Thyroid gland (tissue), 4 donors: ENCODE results near the gene SVIL. TPM values are rescaled to one million over a fixed set of nuclear protein-coding genes. Genes with fewer than 3 reads are reported as not detected.
"Not testable (repeated sequence)": the region's sequence is repeated elsewhere in the genome, so short reads cannot be mapped to it uniquely, and the experiment has no call there.

Source experiments
- DNase-seq, 2 donors: peaks; one replicate each; pipeline ENCODE4 v3.0.0-alpha.2; 2019
- H3K27ac ChIP-seq, 3 donors: fragments of 200-600 bp; sonication (generic); 1 replicate in 2 of 3; 2 replicates in 1 of 3; pipeline ENCODE4 v1.5.1; 2016 to 2019; ENCODE audit warnings: mild to moderate bottlenecking in 1 of 3, moderate library complexity in 1 of 3
- H3K27me3 ChIP-seq: fragments of 200-600 bp; sonication (generic); one replicate; pipeline ENCODE4 v1.5.1; 2019
- H3K36me3 ChIP-seq, 2 donors: fragments of 200-600 bp; sonication (generic); one replicate each; pipeline ENCODE4 v1.5.1; 2016 to 2019
- H3K4me1 ChIP-seq, 2 donors: fragments of 200-600 bp; sonication (generic); one replicate each; pipeline ENCODE4 v1.5.1; 2017 to 2019
- H3K4me3 ChIP-seq, 3 donors: fragments of 200-600 bp; sonication (generic); replicated peaks in 1 of 3; 1 replicate in 2 of 3; 2 replicates in 1 of 3; pipeline ENCODE4 v1.5.1; 2016; ENCODE audit warnings: mild to moderate bottlenecking in 1 of 3
- H3K9me3 ChIP-seq: fragments of 200-600 bp; sonication (generic); one replicate; pipeline ENCODE4 v1.5.1; 2017
- CTCF ChIP-seq, 6 experiments: fragments of 200-600 bp in 3 of 6; fragments of 450-650 bp in 3 of 6; sonication (generic) in 3 of 6; IDR thresholded peaks; one replicate each; pipeline ENCODE4 v1.5.1; 2016 to 2019; ENCODE audit warnings: antibody characterized with exemption in 6 of 6, mild to moderate bottlenecking in 2 of 6, inconsistent platforms in 1 of 6, moderate library complexity in 1 of 6
- POLR2A ChIP-seq, 2 donors: fragments of 450-650 bp; IDR thresholded peaks; one replicate each; pipeline ENCODE4 v1.6.1; 2017; ENCODE audit warnings: antibody characterized with exemption in 2 of 2, mild to moderate bottlenecking in 2 of 2, moderate library complexity in 1 of 2
- WGBS, 2 donors: methylation state at CpG; one replicate each; pipeline ENCODE4 v1.1.5; 2017; 5-methylcytosine and 5-hydroxymethylcytosine counted together
- intact Hi-C: fragments of 100-400 bp; cut with DNase I; formaldehyde crosslinking; loops from one replicate; pipeline ENCODE4 v1.15.1; 2023
- total RNA-seq, 4 donors: library from RNA; depleted of rRNA; stranded (reverse); fragments of >200 nt; gene quantifications; one replicate each; pipeline ENCODE4 v1.2.3, GENCODE V29; 2016

SVIL gene
- total RNA-seq, 4 donors from 2014 or later, result 59.9 to 211 (median 134) TPM

GRCh38 chr10:29584436-29584835, 50.3 kb downstream of the SVIL start:
- intact Hi-C loops, result no loop called here
- no peak for DNase-seq
- Histone ChIP-seq H3K36me3 (no peaks in the 10 kb centered on the region), H3K4me3 (no peak overlapping the region), H3K27me3 (no peaks in the 10 kb centered on the region), H3K27ac (no peak overlapping the region), H3K9me3 (no peaks in the 10 kb centered on the region), H3K4me1 (peaks cover 11 to 12% of the 10 kb centered on the region in 2 donors)
- 86 to 88% methylated on average over 13 to 14 of the region's 14 CpGs for WGBS, 2 donors
- no peak for TF ChIP-seq CTCF (IDR thresholded peaks at IDR 0.05)

- Histone ChIP-seq H3K27ac (no peak overlapping the region), H3K4me3 (no peak overlapping the region), H3K36me3 (no peaks in the 10 kb centered on the region), H3K9me3 (no peaks in the 10 kb centered on the region), H3K27me3 (no peaks in the 10 kb centered on the region), H3K4me1 (peaks cover 3 to 4% of the 10 kb centered on the region in 2 donors)
- intact Hi-C loops, result no loop called here
- TF ChIP-seq CTCF (IDR thresholded peaks at IDR 0.05) (no peak), POLR2A (IDR thresholded peaks at IDR 0.05) (no peak)
- 85% methylated on average over 9 of the region's 9 CpGs for WGBS, 2 donors
- no peak for DNase-seq
Observed at GRCh38 chr10:29583674-29584073, 51.1 kb downstream of the SVIL start.

- H3K27ac ChIP-seq, intact Hi-C loops, DNase-seq, H3K4me1 ChIP-seq, H3K4me3 ChIP-seq, H3K36me3 ChIP-seq, H3K27me3 ChIP-seq, H3K9me3 ChIP-seq: not testable (repeated sequence)
- 61 to 65% methylated on average over 5 of the region's 5 CpGs for WGBS, 2 donors
Observed at GRCh38 chr10:29582769-29583168, 52.0 kb downstream of the SVIL start.

- Histone ChIP-seq H3K4me3 (no peak overlapping the region), H3K9me3 (no peaks in the 10 kb centered on the region), H3K27ac (no peak overlapping the region), H3K4me1 (no peaks in the 10 kb centered on the region), H3K36me3 (no peaks in the 10 kb centered on the region), H3K27me3 (no peaks in the 10 kb centered on the region)
- intact Hi-C loops, result no loop called here
- no peak for DNase-seq
- WGBS, 2 donors, result 91 to 92% methylated on average over 12 of the region's 12 CpGs
- no peak for TF ChIP-seq POLR2A (IDR thresholded peaks at IDR 0.05)
- no peak for TF ChIP-seq CTCF (IDR thresholded peaks at IDR 0.05)
Observed at GRCh38 chr10:29579455-29579970, 55.3 kb downstream of the SVIL start.

GRCh38 chr10:29578457-29578856, 56.3 kb downstream of the SVIL start:
- no peak overlapping the region for H3K4me3 ChIP-seq
- no peak for DNase-seq
- H3K9me3 ChIP-seq, result no peaks in the 10 kb centered on the region
- H3K27me3 ChIP-seq, result no peaks in the 10 kb centered on the region
- TF ChIP-seq POLR2A (IDR thresholded peaks at IDR 0.05) (no peak), CTCF (IDR thresholded peaks at IDR 0.05) (no peak)
- H3K4me1 ChIP-seq, result no peaks in the 10 kb centered on the region
- intact Hi-C loops, result no loop called here
- H3K36me3 ChIP-seq, result no peaks in the 10 kb centered on the region
- H3K27ac ChIP-seq, result no peak overlapping the region
- WGBS, 2 donors, result 92 to 97% methylated on average over 3 of the region's 3 CpGs

- WGBS, 2 donors, result 84 to 86% methylated on average over 8 of the region's 8 CpGs
- H3K36me3 ChIP-seq, result no peaks in the 10 kb centered on the region
- no peaks in the 10 kb centered on the region for H3K4me1 ChIP-seq
- H3K27ac ChIP-seq, result no peak overlapping the region
- H3K9me3 ChIP-seq, result no peaks in the 10 kb centered on the region
- no peaks in the 10 kb centered on the region for H3K27me3 ChIP-seq
- H3K4me3 ChIP-seq, result no peak overlapping the region
- DNase-seq, result peak in 1 of 2 donors; percentile 26
- TF ChIP-seq CTCF (IDR thresholded peaks at IDR 0.05) (no peak), POLR2A (IDR thresholded peaks at IDR 0.05) (no peak)
- intact Hi-C loops, result no loop called here
Observed at GRCh38 chr10:29576681-29577080, 58.1 kb downstream of the SVIL start.
